Measurements from ENCODE around the gene PDZD8. TPM values are rescaled to one million over a fixed set of nuclear protein-coding genes. Genes with fewer than 3 reads are reported as not detected.

Gene PDZD8
- polyA plus RNA-seq, 1 donor from 2014 or later, result 16.3 TPM

- Histone ChIP-seq H3K27me3 (ENCODE audit: insufficient read depth, low read depth, low read length) (no peaks in the 10 kb centered on the region), H4K20me1 (ENCODE audit: insufficient read depth) (no peaks in the 10 kb centered on the region), H3K36me3 (ENCODE audit: insufficient read depth, low read length) (peaks cover 8% of the 10 kb centered on the region), H3K79me2 (replicated peaks; ENCODE audit: insufficient read depth, low read length) (no peaks in the 10 kb centered on the region), H3K9me3 (ENCODE audit: low read length) (no peaks in the 10 kb centered on the region), H3K27ac (ENCODE audit: low read length) (no peak overlapping the region), H3K9ac (ENCODE audit: low read length) (no peak overlapping the region), H3K9me2 (ENCODE audit: insufficient read depth, low read length) (no peaks in the 10 kb centered on the region), H3F3A (ENCODE audit: insufficient read depth, low read length, poor library complexity, severe bottlenecking) (no peaks in the 10 kb centered on the region), H3K4me3 (ENCODE audit: low read length) (no peak overlapping the region), H2AFZ (ENCODE audit: low read depth, low read length) (no peak overlapping the region), H3K4me2 (ENCODE audit: low read length) (no peak overlapping the region)
- TF ChIP-seq SMC3 (conservative IDR thresholded peaks at IDR 0.05; ENCODE audit: poor library complexity), result no peak
- TF ChIP-seq EP300 (conservative IDR thresholded peaks at IDR 0.05; ENCODE audit: poor library complexity, severe bottlenecking), result no peak
- TF ChIP-seq MXI1 (conservative IDR thresholded peaks at IDR 0.05; ENCODE audit: poor library complexity, severe bottlenecking), result no peak
- TF ChIP-seq REST (IDR thresholded peaks at IDR 0.05; ENCODE audit: borderline replicate concordance), result no peak
- TF ChIP-seq RAD21 (conservative IDR thresholded peaks at IDR 0.05), result no peak
- TF ChIP-seq EZH2 (IDR thresholded peaks at IDR 0.05; ENCODE audit: borderline replicate concordance, insufficient read depth, low read length, poor library complexity, severe bottlenecking), result no peak
- no peak for TF ChIP-seq CTCF (IDR thresholded peaks at IDR 0.05; ENCODE audit: poor library complexity, severe bottlenecking)
- TF ChIP-seq POLR2AphosphoS5 (IDR thresholded peaks at IDR 0.05), result no peak
- no peak for TF ChIP-seq TAF1 (IDR thresholded peaks at IDR 0.05; ENCODE audit: low read depth)
Measured at GRCh38 chr10:117313641-117314040, 61.6 kb downstream of the PDZD8 start.

- no peak overlapping the region for H3K4me2 ChIP-seq (ENCODE audit: low read length)
- no peaks in the 10 kb centered on the region for H3K9me2 ChIP-seq (ENCODE audit: insufficient read depth, low read length)
- no peak overlapping the region for H3K9ac ChIP-seq (ENCODE audit: low read length)
- H3F3A ChIP-seq (ENCODE audit: insufficient read depth, low read length, poor library complexity, severe bottlenecking), result no peaks in the 10 kb centered on the region
- H3K79me2 ChIP-seq (replicated peaks; ENCODE audit: insufficient read depth, low read length), result no peaks in the 10 kb centered on the region
- no peaks in the 10 kb centered on the region for H3K27me3 ChIP-seq (ENCODE audit: insufficient read depth, low read depth, low read length)
- no peaks in the 10 kb centered on the region for H3K9me3 ChIP-seq (ENCODE audit: low read length)
- H4K20me1 ChIP-seq (ENCODE audit: insufficient read depth), result no peaks in the 10 kb centered on the region
- no peak overlapping the region for H3K4me3 ChIP-seq (ENCODE audit: low read length)
- H2AFZ ChIP-seq (ENCODE audit: low read depth, low read length), result no peak overlapping the region
- H3K27ac ChIP-seq (ENCODE audit: low read length), result no peak overlapping the region
- TF ChIP-seq POLR2AphosphoS5 (IDR thresholded peaks at IDR 0.05), result no peak
- no peak for TF ChIP-seq EP300 (conservative IDR thresholded peaks at IDR 0.05; ENCODE audit: poor library complexity, severe bottlenecking)
- TF ChIP-seq EZH2 (IDR thresholded peaks at IDR 0.05; ENCODE audit: borderline replicate concordance, insufficient read depth, low read length, poor library complexity, severe bottlenecking), result no peak
- no peak for TF ChIP-seq MXI1 (conservative IDR thresholded peaks at IDR 0.05; ENCODE audit: poor library complexity, severe bottlenecking)
- TF ChIP-seq SMC3 (conservative IDR thresholded peaks at IDR 0.05; ENCODE audit: poor library complexity), result no peak
- no peak for TF ChIP-seq REST (IDR thresholded peaks at IDR 0.05; ENCODE audit: borderline replicate concordance)
- TF ChIP-seq TAF1 (IDR thresholded peaks at IDR 0.05; ENCODE audit: low read depth), result no peak
- no peak for TF ChIP-seq CTCF (IDR thresholded peaks at IDR 0.05; ENCODE audit: poor library complexity, severe bottlenecking)
- TF ChIP-seq RAD21 (conservative IDR thresholded peaks at IDR 0.05), result no peak
- peaks cover 8% of the 10 kb centered on the region for H3K36me3 ChIP-seq (ENCODE audit: insufficient read depth, low read length)
Measured at GRCh38 chr10:117312430-117312829, 62.8 kb downstream of the PDZD8 start.
